GM21526 (cell line): ENCODE results near the gene AXIN2.
"Not testable (repeated sequence)": the region's sequence is repeated elsewhere in the genome, so short reads cannot be mapped to it uniquely, and the experiment has no call there.

Experiments used
- ATAC-seq: cut with Tn5 transposase; IDR thresholded peaks from one replicate; pipeline ENCODE4 v1.9.1; 2021; ENCODE audit warnings: moderate library complexity; ENCODE audit not compliant: unreplicated experiment, low FRiP score

AXIN2 gene

GRCh38 chr17:65523411-65523810, 38.0 kb downstream of the AXIN2 start:
- ATAC-seq = no peak

GRCh38 chr17:65522751-65523404, 38.6 kb downstream of the AXIN2 start:
- no peak for ATAC-seq

GRCh38 chr17:65519462-65519861, 42.0 kb downstream of the AXIN2 start:
- ATAC-seq = no peak

- no peak for ATAC-seq
Observed at GRCh38 chr17:65518256-65518655, 43.2 kb downstream of the AXIN2 start.

GRCh38 chr17:65515959-65516948, 45.2 kb downstream of the AXIN2 start:
- no peak for ATAC-seq

- no peak for ATAC-seq
Observed at GRCh38 chr17:65515512-65515911, 45.9 kb downstream of the AXIN2 start.

- ATAC-seq = no peak
Observed at GRCh38 chr17:65514541-65514940, 46.9 kb downstream of the AXIN2 start.

GRCh38 chr17:65514082-65514481, 47.4 kb downstream of the AXIN2 start:
- no peak for ATAC-seq

GRCh38 chr17:65511316-65511715, 50.1 kb downstream of the AXIN2 start:
- no peak for ATAC-seq

GRCh38 chr17:65509032-65509431, 52.4 kb downstream of the AXIN2 start:
- no peak for ATAC-seq

- not testable (repeated sequence) for ATAC-seq
Observed at GRCh38 chr17:65504673-65505072, 56.8 kb downstream of the AXIN2 start.

GRCh38 chr17:65504141-65504540, 57.3 kb downstream of the AXIN2 start:
- ATAC-seq = no peak

- ATAC-seq = no peak
Observed at GRCh38 chr17:65503557-65503956, 57.9 kb downstream of the AXIN2 start.

- no peak for ATAC-seq
Observed at GRCh38 chr17:65498816-65499215, 62.6 kb downstream of the AXIN2 start.

GRCh38 chr17:65496801-65497200, 64.6 kb downstream of the AXIN2 start:
- ATAC-seq = no peak

- ATAC-seq = no peak
Observed at GRCh38 chr17:65495122-65496055, 66.1 kb downstream of the AXIN2 start.

- no peak for ATAC-seq
Observed at GRCh38 chr17:65489413-65490155, 71.9 kb downstream of the AXIN2 start.

GRCh38 chr17:65488665-65489064, 72.8 kb downstream of the AXIN2 start:
- no peak for ATAC-seq

- ATAC-seq = no peak
Observed at GRCh38 chr17:65487990-65488389, 73.5 kb downstream of the AXIN2 start.

- ATAC-seq = no peak
Observed at GRCh38 chr17:65487161-65487560, 74.3 kb downstream of the AXIN2 start.
